GM23248 (cell line): ENCODE measurements around the gene BIRC5.

ENCODE experiments used
- EZH2 ChIP-seq: fragments of 200-600 bp; sonication (generic); IDR thresholded peaks from 2 replicates; pipeline ENCODE4 v1.6.1; 2018; ENCODE audit warnings: antibody characterized with exemption, mild to moderate bottlenecking; ENCODE audit not compliant: insufficient read depth, poor library complexity, severe bottlenecking
- EZH2phosphoT487 ChIP-seq: fragments of 200-600 bp; sonication (generic); IDR thresholded peaks from 2 replicates; pipeline ENCODE4 v1.6.1; 2018; ENCODE audit warnings: antibody characterized with exemption, moderate library complexity, mild to moderate bottlenecking, low read depth; ENCODE audit not compliant: insufficient read depth

DNA sequence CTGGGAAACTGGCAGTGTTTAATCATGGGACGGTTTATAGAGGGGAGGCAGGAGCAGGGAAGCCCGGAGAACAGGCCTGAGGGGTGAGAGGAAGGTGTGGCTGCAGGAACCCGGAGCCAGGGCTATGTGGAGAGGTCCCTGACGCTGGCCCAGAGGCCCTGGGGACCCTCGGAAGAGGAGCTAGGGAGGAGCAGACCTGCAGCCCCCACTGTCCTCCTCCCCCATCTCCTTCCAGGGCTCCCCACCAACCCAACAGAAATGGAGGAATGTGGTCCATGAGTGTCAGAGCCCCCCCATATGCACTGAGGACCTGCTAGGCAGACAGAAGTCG, 37.7 kb downstream of the BIRC5 start:
- TF ChIP-seq EZH2, result no peak
- no peak for TF ChIP-seq EZH2phosphoT487
